Sigmoid colon (tissue), 4 donors: ENCODE results near the gene IAH1.

ENCODE experiments used
- EP300 ChIP-seq, 4 donors: sonication (generic); formaldehyde crosslinking; IDR thresholded peaks; one replicate each; pipeline ENCODE4 v1.6.1; 2017; ENCODE audit warnings: antibody characterized with exemption in 4 of 4
- TF ChIP-seq, protein P1 (sequence below), 4 experiments: fragments of 450-650 bp in 3 of 4; fragments of 200-600 bp in 1 of 4; IDR thresholded peaks; one replicate each; pipeline ENCODE4 v1.5.1; 2016 to 2019; ENCODE audit warnings: antibody characterized with exemption in 4 of 4, mild to moderate bottlenecking in 3 of 4, moderate library complexity in 2 of 4

DNA sequence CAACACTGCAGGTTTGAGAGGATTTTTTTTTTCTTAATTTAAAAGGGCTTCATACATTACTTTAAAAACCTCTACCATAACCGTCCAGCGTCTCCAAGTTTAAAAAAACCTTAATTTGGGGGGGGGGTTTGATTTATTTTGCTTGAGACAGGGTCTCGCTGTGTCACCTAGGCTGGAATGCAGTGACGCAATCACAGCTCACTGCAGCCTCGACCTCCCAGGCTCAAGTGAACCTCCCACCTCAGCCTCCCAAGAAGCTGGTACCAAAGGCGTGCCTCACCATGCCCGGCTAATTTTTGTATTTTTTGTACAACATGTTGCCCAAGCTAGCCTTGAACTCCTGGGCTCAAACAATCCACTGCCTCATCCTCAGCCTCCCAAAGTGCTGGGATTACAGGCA lies 44.4 kb downstream of the IAH1 start:
- TF ChIP-seq, protein P1, sequence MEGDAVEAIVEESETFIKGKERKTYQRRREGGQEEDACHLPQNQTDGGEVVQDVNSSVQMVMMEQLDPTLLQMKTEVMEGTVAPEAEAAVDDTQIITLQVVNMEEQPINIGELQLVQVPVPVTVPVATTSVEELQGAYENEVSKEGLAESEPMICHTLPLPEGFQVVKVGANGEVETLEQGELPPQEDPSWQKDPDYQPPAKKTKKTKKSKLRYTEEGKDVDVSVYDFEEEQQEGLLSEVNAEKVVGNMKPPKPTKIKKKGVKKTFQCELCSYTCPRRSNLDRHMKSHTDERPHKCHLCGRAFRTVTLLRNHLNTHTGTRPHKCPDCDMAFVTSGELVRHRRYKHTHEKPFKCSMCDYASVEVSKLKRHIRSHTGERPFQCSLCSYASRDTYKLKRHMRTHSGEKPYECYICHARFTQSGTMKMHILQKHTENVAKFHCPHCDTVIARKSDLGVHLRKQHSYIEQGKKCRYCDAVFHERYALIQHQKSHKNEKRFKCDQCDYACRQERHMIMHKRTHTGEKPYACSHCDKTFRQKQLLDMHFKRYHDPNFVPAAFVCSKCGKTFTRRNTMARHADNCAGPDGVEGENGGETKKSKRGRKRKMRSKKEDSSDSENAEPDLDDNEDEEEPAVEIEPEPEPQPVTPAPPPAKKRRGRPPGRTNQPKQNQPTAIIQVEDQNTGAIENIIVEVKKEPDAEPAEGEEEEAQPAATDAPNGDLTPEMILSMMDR (IDR thresholded peaks at IDR 0.05) = no peak
- no peak for TF ChIP-seq EP300 (IDR thresholded peaks at IDR 0.05)
